GM19099 (cell line): ENCODE results near the gene ADARB2.

Experiments
- POLR2A ChIP-seq: IDR thresholded peaks from 3 replicates; pipeline ENCODE4 v1.6.1; 2011; ENCODE audit warnings: low read depth; ENCODE audit not compliant: insufficient read length; ENCODE audit errors: extremely low read depth

The ADARB2 gene

GRCh38 chr10:1629326-1630198 lies 107.8 kb downstream of the ADARB2 start:
- no peak for TF ChIP-seq POLR2A

GRCh38 chr10:1628757-1629156 lies 108.6 kb downstream of the ADARB2 start:
- TF ChIP-seq POLR2A = no peak

- TF ChIP-seq POLR2A = no peak
Observed at GRCh38 chr10:1627945-1628344, 109.4 kb downstream of the ADARB2 start.

GRCh38 chr10:1626835-1627234 lies 110.5 kb downstream of the ADARB2 start:
- no peak for TF ChIP-seq POLR2A

- TF ChIP-seq POLR2A = no peak
Observed at GRCh38 chr10:1626410-1626809, 110.9 kb downstream of the ADARB2 start.

GRCh38 chr10:1625731-1626130 lies 111.6 kb downstream of the ADARB2 start:
- no peak for TF ChIP-seq POLR2A

GRCh38 chr10:1625079-1625478 lies 112.2 kb downstream of the ADARB2 start:
- TF ChIP-seq POLR2A = no peak

- TF ChIP-seq POLR2A = no peak
Observed at GRCh38 chr10:1624240-1624639, 113.1 kb downstream of the ADARB2 start.

GRCh38 chr10:1620803-1621202 lies 116.5 kb downstream of the ADARB2 start:
- no peak for TF ChIP-seq POLR2A

GRCh38 chr10:1615186-1615954 lies 122.0 kb downstream of the ADARB2 start:
- TF ChIP-seq POLR2A = no peak

GRCh38 chr10:1613511-1613910 lies 123.8 kb downstream of the ADARB2 start:
- no peak for TF ChIP-seq POLR2A

- no peak for TF ChIP-seq POLR2A
Observed at GRCh38 chr10:1612908-1613307, 124.4 kb downstream of the ADARB2 start.

GRCh38 chr10:1611936-1612550 lies 125.3 kb downstream of the ADARB2 start:
- no peak for TF ChIP-seq POLR2A

- TF ChIP-seq POLR2A = no peak
Observed at GRCh38 chr10:1610986-1611770, 126.1 kb downstream of the ADARB2 start.

- TF ChIP-seq POLR2A = no peak
Observed at GRCh38 chr10:1609648-1609970, 127.7 kb downstream of the ADARB2 start.
